Stimulated activated CD4-positive, alpha-beta T cell treated with anti-CD3 and anti-CD28 coated beads, Interleukin-1b, Interleukin-23, amount 100 ng/mL, for 4 hours (primary cell): ENCODE data around the gene SUSD3.
"Not testable (repeated sequence)": the region's sequence is repeated elsewhere in the genome, so short reads cannot be mapped to it uniquely, and the experiment has no call there.

Experiments used
- DNase-seq, 2 donors: peaks; one replicate each; pipeline ENCODE4 v3.0.0-alpha.2; 2020; ENCODE audit warnings: low read depth in 2 of 2

Gene SUSD3

DNA sequence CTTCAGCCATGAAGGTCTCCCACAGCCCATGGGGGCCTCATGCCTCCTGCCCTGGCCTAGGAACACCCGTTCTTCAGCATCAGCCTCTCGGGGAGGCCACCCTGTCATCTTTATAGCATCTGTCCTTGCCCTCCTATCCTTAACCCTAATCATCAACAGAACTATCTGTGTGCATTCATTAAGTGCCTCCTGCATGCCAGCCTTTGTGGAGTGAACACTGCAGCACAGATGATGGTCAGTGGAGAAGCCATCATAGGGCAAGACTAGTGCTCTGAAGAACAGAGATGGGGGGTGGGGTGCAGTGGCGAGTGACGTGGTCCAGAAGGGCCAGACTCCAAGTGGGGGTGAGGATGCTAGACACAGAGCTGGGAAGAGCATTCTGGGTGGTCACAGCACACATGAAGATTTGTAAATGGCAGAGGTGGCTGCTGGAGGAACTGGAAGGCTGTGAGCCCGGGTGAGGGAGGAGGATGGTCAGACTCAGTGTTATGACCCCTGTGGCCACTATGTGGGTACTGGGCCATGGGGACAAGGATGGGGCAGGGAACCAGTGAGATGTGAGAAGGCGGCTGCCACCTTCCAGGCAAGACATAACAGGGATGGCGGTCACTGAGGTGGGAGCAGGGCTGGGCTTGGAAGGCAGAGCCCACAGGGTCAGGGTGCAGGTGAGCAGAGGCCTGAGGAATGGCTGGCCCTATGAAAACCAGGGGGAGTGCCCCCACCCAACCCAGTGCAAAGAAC lies 33.9 kb downstream of the SUSD3 start:
- no peak for DNase-seq

DNA sequence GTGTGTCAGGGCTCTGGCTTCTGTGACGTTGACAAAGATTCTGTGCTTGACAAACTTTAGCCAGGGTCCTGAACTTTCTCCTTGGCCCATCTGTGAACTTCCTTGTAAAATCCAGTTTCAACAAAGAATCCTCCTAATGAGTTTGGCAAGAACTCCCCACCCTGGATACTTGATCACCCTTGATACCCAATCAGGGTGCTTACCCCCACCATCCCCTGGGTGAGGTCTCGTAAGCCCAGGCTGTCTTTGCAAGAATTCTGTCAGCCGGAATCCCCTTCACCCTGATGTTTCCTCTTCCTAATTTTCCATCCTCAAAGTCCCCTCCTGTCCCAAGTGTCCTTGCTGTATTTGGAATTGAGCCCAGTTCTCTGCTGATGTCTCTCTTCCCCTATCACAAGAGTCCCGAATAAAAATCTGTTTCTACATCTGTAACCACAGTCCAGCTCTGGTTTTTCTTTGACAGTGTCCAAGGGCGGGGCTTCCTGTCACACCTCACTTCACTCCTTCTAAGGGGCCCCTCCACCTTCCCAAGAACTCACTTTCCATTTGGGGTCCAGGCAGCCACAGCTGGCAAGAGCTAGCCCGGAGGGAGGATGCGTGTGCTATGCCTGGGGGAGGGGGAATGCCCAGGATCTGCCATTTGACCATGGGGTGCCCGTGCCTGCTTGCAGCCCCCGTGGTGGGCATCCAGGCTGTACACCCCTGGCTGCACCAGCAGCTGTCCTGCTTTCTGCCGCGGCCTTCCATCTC lies 34.8 kb downstream of the SUSD3 start:
- no peak for DNase-seq

DNA sequence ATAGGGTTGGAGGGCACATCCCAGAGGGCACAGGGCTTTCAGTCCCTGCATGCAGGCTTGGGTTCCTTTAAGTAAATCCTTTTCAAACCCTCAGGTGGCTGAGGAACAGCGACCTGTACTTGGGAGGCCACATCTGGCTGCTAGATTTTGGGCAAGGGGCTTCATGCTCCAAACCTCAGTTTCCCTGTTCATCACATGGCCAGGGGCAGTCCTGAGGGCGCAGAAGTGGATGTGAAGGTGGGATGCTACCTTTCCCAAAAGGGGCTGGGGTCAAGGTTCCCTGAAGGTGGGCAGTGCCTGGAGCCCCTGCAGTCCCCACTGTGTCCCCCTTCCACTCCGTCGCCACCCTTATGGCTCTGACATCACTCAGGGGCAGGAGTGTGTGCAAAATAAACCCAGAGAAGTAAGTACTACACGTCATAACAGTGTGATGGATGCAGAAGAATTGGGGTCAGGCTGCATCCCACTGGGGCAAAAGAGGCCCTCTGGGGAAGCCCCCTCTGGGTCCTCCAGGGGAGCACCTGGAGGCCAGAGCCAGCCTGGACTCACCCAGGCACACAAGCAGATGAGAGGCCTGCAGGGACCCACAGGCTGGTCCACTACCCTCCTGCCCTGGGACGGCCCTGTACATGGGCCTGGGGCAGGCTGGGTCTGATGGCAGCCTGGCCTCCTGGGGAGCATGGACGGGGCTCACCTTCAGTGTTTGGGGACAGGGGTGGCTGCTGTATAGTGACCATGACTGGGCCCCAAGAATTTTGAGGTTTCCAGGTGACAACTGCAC lies 35.6 kb downstream of the SUSD3 start:
- DNase-seq = no peak

DNA sequence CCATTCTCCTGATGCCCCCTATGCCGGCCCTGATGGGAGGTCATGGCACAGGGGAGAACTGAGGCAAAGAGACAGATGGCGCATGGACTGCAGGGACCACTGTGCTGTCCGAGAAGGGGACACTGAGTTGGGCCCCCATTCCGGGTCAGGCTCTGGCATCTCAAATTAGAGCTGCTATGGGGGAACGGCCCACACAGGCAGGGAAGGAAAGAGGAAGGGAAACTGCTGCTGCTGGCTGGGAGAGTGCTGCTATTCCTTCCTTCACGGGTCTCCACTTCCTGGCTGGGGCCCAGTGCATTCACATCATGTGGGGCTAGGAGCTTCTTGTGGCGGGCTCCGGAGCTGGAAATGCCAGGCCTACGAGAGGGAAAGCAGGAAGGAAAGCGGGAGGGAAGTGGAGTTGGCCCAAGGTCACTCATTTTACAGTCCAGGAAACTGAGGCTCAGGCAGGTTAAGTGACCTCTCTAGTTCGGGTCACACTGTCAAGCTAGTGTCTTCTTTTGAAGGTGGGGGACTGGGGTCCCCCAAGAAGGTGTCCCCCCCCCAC lies 36.2 kb downstream of the SUSD3 start:
- DNase-seq = no peak

DNA sequence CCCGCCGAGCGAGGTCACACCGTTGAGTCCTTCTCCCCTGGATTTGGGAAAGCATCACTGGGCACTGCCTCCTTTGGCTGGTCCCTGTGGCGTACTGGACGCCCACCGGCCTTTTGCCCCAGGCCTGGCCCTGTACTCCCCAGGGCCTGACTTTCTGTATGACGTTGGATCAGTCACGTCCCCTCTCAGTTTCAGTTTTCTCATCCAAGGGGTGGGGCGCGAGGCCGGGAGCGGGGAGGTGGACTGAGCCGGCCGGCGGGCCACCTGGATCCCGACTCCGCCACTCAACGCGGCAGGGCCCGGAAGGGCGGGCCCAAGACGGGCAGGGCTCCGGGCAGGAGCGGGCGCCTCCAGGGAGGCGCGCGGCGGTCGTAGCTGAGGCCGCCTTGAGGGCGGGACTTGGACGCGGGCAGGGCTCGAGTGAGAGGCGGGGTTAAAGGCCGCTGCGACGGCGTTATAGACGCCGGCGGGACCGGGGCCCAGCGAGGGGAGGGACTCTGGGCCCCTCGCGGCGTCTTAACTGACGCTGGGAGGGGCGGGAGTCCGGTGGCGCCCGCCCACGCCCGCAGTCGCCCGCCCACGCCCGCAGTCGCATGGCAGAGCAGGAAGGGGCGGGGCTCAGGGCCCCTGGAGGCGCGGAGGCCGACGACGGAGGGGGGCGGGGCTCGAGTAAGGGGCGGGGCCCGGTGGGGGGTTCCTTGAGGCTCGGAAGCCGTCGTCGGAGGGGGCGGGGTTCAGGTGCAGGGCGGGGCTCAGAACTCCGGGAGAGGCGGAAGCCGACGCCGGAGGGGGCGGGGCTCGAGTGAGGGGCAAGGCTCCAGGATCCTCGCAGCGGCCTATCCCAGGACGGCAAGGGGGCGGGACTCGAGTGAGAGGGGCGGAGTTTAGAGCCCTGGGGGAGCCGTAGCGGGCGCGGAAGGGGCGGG lies 37.0 kb downstream of the SUSD3 start:
- peak; percentile 100 for DNase-seq

DNA sequence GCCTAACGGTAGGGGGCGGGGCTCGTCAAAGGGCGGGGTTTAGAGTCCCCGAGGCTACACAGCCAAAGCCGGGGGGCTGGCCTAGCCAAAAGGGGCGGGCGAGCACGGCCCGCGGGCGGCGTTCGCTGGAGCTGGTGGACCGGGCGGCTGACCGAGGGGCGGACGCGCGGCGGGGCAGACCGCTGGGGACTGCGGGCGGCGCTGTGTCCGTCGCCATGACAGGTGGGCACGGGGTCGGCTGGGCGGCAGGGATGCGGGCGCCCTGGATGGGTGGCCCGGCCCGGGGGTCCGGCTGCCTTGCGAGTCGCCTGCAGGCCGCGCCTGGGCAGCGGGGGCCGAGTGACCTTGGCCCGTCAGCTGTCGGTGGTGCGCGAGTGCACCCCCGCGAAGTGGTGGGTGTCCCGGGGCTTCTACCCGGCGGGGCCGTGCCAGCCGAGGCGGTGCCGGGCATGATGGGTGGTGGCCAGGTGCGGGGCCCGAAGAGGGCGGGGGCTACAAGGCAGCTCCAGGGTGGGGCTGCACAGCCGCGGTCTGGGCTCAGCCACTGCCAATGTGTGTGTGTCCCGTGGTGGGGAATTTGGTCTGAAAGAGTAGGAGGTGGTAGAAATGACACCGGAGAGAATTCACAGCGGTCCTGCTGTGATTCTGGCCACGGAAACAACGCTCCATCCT lies 37.8 kb downstream of the SUSD3 start, which contains the start of gene CARD19:
TSS of gene CARD19 (plus strand) at position 87 of the 672 bp plus-strand sequence. CDS start at position 216, 129 bp downstream.
- DNase-seq = peak in 1 of 2 donors; percentile 40

DNA sequence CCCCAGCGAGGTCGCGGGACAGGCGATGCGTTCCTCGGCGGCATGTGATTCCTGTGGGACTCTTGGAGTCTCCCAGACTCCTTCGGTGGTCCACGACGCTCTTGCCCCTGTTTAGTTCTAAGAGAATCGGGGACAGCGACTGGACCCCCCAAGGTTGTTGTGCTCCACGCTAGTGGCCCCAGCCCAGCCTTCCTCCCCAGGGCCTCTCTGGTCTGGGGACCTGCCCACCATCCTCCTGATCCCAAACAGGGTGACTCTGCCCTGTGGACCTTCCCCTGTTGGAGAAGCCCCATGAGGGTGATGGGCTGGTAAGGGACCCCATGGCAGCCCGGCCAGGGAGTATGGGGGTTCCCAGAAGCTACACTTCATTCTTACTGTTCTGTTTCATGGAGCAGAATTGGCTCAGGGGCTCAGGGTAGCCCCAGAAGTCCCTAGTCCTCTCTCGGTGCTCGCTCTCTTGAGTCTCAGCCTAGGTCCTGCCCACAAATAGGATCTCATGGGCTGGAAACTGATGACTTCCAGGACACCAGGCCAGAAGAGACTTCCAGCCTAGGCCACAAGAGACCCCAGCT lies 38.4 kb downstream of the SUSD3 start:
- DNase-seq = no peak

DNA sequence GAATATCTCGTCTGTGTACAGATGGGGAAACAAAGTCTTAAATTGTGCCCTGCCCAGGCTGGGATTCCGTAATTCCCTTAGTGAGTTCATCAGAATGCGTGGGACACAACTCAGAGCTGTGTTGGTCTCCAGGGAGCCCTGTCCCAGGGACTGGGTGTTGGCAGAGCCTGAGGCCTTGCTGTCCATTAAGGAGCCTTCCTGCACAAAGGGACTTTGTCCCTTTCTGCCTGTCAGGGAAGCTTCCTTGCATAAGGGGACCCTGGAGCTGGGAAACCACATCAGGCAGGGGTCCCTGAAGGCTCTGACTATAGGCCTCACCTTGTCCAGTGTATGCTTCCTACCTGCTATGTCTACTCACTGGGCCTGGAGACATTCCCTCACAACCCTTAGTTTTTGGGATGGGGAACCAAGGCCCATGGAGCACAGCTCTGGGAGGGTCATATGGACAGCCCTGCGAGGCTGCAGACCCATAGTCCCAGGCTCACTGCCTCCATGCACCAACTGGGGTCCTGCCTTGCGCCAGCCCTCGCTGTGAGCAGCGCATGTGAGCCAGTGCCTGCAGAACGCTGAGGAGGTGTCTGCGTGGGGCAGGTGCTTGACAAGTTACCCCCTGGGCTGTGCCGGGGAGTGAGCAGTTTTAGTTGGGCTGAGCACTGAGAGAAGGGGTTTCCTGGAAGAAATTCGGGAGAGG lies 39.2 kb downstream of the SUSD3 start:
- no peak for DNase-seq

DNA sequence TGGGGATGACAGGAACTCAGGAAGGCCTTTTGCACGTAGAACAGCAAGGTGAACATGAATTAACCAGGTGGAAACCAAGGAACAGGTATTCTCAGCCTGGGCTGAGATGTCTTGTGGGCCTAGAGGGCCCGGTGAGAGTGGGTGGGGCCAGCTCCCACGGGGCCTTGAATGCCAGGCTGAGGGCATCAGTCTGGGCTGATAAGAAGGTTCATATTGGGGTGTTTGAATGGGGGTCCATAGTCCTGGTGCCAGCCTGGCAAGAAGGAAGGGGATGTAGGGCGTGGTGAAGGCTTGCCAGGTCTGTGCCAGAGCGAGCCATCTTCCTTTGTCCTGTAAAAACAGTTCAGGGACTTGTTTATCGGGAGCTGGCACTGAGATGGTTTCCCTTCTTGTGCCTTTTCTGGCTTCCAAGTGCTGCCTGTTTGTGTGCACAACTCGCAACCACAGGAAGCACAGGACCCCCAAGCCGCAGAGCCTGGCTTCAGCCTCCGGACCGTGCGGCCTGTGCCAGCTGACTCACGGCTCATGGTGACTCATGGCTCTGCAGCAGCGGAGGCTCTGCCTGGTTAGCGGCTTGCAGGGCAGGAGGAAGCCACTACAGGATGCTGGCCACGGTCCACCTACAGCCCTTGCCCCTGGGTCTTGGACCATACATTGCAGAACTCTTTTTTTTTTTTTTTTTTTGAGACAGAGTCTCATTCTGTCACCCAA lies 39.9 kb downstream of the SUSD3 start:
- peak in 1 of 2 donors; percentile 39 for DNase-seq

DNA sequence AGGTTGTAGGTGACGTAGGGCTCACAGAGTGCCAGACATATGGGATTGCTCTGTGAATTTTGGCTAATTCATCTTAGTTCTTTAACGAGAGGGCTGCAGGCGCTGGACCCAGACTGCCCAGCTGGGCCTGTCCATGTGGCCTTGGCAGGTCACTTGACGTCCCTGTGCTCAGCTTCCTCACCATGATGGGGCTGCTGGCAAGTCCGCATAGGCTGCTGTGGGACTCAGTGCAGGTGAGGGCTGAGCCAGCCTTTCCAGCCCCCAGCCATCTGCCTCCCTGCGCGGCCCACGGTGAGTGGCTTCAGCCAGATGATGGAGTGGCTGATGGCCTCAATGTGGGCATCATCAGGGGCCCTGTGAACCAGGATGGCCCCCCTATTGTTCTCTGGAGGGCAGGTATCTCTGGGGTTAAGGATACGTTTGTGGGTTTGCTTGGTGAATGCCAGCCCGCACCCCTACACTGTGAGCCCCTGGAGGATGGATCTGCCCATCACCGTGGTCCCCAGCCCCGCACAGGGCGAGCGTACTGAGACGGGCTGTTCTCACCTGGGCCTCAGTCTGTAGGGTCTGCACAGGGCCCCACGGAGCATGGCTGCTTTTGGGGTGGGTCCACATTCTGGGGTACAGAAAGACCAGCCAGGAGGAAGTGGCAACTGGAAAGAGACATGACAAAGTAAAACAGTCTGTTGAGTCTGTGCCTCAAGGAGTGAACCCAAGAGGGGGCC lies 41.2 kb downstream of the SUSD3 start:
- DNase-seq = no peak

DNA sequence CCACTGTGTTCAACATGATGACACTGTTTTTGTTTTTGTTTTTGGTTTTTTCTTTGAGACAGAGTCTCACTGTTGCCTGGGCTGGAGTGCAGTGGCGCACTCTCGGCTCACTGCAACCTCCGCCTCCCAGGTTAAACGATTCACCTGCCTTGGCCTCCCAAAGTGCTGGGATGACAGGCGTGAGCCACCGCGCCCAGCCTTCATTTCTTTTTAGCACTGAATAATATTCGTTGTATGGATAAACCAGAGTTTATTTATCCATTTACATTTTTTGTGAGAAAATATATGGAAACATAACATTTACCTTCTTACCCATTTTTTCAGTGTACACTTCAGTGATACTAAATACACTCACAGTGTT lies 41.8 kb downstream of the SUSD3 start:
- no peak for DNase-seq

DNA sequence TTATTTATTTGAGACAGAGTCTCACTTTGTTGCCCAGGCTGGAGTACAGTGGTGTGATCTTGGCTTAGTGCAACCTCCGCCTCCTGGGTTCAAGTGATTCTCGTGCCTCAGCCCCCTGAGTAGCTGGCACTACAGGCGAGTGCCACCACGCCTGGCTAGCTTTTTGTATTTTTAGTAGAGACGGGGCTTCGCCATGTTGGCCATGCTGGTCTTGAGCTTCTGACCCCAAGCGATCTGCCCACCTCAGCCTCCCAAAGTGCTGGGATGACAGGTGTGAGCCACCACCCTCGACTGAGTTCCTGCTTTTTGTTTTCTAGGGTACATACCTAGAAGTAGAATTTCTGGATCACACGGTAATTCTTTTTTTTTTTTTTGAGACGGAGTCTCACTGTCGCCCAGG lies 42.6 kb downstream of the SUSD3 start:
- not testable (repeated sequence) for DNase-seq

DNA sequence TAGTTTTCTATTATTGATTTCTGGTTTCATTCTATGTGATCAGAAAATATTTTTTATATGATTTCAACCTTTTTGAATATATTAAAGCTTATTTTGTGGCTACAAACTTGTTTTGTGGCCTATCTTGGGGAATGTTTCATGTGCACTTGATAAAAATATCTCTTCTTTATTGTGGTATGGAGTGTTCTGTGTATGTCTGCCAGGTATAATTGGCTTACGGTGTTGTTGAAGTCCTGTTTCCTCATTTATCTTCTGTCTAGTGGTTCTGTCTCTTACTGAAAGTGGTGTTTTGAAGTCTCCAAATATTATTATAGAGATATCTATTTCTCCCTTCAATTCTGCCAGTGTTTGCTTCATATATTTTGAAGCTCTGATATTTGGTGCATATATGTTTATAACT lies 47.1 kb downstream of the SUSD3 start:
- no peak for DNase-seq

DNA sequence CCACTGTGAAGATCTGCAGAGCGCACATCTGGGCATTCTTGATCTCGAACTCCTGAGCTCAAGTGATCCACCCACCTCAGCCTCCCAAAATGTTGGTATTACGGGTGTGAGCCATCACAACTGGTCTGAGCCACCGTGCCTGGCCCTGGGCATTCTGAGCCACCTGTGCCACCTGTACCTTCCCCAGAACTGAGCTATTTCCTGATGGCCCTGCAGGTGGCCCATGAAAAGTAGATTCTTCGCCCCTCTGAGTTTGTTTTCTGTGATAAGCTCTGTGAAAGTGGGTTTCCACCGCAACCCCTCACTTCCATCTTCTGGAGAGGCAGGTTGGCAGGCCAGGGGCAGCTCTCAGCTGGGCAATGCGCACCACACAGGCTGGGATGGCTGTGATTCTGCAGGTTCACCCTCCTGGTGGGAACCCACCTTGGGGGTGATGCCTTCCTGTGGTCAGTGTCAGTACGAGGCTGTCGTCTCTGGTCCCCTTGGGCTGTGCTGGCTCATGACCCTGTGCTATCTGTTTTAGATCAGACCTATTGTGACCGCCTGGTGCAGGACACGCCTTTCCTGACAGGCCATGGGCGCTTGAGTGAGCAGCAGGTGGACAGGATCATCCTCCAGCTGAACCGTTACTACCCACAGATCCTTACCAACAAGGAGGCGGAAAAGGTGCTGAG lies 48.8 kb downstream of the SUSD3 start:
- DNase-seq = no peak

DNA sequence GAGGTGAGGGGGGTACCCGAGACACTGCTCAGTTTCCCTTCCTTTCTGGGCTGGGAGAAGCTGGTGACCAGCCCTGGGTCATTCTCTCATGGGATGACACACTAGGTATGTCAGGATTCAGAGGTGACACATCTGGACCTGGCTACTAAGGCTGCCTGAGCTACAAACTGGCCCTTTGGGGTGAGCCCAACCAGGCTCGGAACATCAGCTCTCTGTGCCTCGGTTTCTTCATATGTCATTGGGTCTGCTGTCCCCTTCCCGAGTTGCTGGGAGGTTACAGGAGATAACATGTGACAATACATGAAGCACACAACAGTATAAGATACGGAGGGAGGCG lies 49.3 kb downstream of the SUSD3 start:
- no peak for DNase-seq

DNA sequence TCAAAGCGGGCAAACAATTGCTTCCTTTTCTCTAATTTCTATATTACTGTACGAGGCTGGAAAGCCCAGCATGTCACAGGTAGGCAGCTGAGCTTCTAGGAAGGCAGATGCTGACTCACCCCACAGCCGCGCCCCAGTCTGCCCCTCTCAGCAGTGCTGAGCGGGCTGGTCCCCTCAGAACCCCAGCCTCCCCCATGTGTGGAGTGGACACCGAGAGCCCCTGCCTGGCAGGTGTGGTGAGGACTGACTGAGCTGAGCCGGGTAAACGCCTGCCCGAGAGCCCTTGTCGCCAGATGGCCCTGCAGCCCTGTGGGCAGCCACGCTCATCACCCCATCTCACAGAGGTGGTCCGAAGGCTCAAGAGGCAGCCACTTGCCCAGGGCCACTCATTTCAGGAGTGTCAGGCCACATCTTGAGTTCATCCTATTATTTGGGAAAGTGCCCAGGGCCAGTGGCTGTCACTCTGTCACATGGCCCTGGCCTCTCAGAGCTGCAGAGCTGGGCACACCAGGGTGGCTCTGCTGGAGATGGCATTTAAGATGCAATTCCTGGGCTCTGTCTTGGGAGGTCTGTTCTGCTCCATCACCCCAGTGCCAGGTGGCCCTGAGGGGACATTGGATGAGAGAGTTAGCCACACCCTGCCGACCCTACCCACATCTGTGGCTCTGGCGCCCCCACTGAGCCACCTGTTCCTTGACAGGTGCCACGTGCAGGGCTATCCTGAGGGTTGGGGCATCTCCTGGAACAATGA lies 50.0 kb downstream of the SUSD3 start:
- DNase-seq = peak in 1 of 2 donors; percentile 46

DNA sequence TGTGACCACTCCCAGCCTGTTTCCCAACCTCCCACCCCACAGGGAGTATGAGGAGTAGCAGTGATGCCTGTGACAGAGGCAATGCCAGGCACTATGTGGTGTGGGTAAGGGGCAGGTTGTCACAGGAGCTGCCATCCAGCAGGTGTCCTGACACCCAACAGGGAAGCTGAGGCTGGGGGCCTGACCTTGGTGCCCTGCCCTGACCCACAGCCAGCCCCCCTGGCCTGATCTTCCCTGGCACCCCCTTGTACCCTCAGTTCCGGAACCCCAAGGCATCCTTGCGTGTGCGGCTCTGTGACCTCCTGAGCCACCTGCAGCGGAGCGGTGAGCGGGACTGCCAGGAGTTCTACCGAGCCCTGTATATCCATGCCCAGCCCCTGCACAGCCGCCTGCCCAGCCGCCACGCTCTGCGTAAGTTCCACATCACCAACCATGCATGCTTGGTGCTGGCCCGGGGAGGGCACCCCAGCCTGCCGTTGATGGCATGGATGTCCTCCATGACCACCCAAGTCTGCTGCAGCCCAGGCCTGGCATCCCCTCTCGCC lies 51.9 kb downstream of the SUSD3 start:
- no peak for DNase-seq
